ENCODE data around the gene RAPGEF6. TPM values are rescaled to one million over a fixed set of nuclear protein-coding genes. Genes with fewer than 3 reads are reported as not detected.
"Not testable (repeated sequence)": the region's sequence is repeated elsewhere in the genome, so short reads cannot be mapped to it uniquely, and the experiment has no call there.

The RAPGEF6 gene
- total RNA-seq, 1 donor from 2014 or later, result 18.9 TPM

DNA sequence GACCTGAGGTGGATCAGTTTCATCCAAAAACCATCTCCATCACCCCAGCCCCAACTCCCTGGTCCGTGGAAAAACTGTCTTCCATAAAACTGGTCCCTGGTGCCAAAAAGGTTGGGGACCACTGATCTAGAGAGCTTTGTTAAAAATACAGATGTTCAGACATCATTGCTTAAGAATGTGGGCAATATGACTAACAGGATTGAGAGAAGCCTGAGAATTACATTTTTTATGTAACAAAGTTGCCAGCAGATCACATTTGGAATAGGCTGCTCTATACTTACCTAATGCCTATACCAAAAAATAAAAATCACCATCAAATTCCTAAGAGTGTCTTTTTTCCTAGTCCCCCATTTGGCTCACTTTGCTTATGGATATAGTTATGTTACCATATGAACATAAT, 143.3 kb downstream of the RAPGEF6 start:
- Mint-ChIP-seq H3K4me3 (ENCODE audit: unreplicated experiment) (no peak overlapping the region), H3K27me3 (ENCODE audit: unreplicated experiment) (no peaks in the 10 kb centered on the region), H3K9me3 (ENCODE audit: unreplicated experiment) (peaks cover 4% of the 10 kb centered on the region), H3K27ac (ENCODE audit: unreplicated experiment) (no peak overlapping the region), H3K4me1 (ENCODE audit: unreplicated experiment) (peaks cover 42% of the 10 kb centered on the region), H3K36me3 (ENCODE audit: unreplicated experiment) (peaks cover 24% of the 10 kb centered on the region)
- DNase-seq (ENCODE audit: extremely low spot score, unreplicated experiment), result no peak
- TF ChIP-seq, protein P1, sequence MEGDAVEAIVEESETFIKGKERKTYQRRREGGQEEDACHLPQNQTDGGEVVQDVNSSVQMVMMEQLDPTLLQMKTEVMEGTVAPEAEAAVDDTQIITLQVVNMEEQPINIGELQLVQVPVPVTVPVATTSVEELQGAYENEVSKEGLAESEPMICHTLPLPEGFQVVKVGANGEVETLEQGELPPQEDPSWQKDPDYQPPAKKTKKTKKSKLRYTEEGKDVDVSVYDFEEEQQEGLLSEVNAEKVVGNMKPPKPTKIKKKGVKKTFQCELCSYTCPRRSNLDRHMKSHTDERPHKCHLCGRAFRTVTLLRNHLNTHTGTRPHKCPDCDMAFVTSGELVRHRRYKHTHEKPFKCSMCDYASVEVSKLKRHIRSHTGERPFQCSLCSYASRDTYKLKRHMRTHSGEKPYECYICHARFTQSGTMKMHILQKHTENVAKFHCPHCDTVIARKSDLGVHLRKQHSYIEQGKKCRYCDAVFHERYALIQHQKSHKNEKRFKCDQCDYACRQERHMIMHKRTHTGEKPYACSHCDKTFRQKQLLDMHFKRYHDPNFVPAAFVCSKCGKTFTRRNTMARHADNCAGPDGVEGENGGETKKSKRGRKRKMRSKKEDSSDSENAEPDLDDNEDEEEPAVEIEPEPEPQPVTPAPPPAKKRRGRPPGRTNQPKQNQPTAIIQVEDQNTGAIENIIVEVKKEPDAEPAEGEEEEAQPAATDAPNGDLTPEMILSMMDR (IDR thresholded peaks at IDR 0.05), result no peak

DNA sequence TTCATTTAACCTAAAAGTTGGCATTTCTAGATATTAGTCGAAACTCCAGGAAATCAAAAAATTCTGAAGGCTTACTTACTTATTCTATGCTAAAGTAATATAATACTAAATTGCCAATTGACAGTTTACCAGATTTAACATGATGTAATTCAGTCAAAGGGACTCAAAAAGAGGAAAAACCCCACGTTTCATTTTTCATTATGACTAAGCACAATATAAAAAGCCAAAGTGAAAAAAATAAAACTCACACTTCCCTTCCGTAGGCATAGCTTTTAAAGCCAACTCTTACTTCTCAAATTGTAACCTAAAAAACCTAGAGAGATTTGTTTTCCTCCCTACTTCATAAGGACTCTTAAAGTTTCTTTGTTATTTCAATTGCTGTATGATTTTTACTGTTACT, 146.6 kb downstream of the RAPGEF6 start:
- Mint-ChIP-seq H3K4me1 (ENCODE audit: unreplicated experiment) (peaks cover 45% of the 10 kb centered on the region), H3K4me3 (ENCODE audit: unreplicated experiment) (peak overlapping the region; percentile 34), H3K36me3 (ENCODE audit: unreplicated experiment) (peaks cover 21% of the 10 kb centered on the region), H3K9me3 (ENCODE audit: unreplicated experiment) (peaks cover 3% of the 10 kb centered on the region), H3K27me3 (ENCODE audit: unreplicated experiment) (no peaks in the 10 kb centered on the region), H3K27ac (ENCODE audit: unreplicated experiment) (peak overlapping the region; percentile 96)
- TF ChIP-seq, protein P1 (IDR thresholded peaks at IDR 0.05), result no peak
- no peak for DNase-seq (ENCODE audit: extremely low spot score, unreplicated experiment)

DNA sequence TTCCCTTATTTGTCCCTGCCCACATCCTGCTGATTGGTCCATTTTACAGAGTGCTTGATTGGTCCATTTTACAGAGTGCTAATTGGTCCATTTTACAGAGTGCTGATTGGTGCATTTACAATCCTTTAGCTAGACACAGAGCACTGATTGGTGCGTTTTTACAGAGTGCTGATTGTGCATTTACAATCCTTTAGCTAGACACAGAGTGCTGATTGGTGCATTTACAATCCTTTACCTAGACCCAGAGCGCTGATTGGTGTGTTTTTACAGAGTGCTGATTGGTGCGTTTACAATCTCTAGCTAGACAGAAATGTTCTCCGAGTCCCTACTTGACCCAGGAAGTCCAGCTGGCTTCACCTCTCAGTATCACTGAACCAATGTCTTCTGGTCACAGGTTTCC, 147.7 kb downstream of the RAPGEF6 start:
- not testable (repeated sequence) for DNase-seq (ENCODE audit: extremely low spot score, unreplicated experiment); H3K27ac Mint-ChIP-seq (ENCODE audit: unreplicated experiment); H3K27me3 Mint-ChIP-seq (ENCODE audit: unreplicated experiment); H3K4me3 Mint-ChIP-seq (ENCODE audit: unreplicated experiment); H3K9me3 Mint-ChIP-seq (ENCODE audit: unreplicated experiment)
- Mint-ChIP-seq H3K4me1 (ENCODE audit: unreplicated experiment) (peaks cover 40% of the 10 kb centered on the region), H3K36me3 (ENCODE audit: unreplicated experiment) (peaks cover 25% of the 10 kb centered on the region)

GRCh38 chr5:131482617-131483016, 152.4 kb downstream of the RAPGEF6 start:
- Mint-ChIP-seq H3K36me3 (ENCODE audit: unreplicated experiment) (peaks cover 27% of the 10 kb centered on the region), H3K27me3 (ENCODE audit: unreplicated experiment) (no peaks in the 10 kb centered on the region), H3K9me3 (ENCODE audit: unreplicated experiment) (no peaks in the 10 kb centered on the region), H3K4me3 (ENCODE audit: unreplicated experiment) (no peak overlapping the region), H3K4me1 (ENCODE audit: unreplicated experiment) (peaks cover 8% of the 10 kb centered on the region), H3K27ac (ENCODE audit: unreplicated experiment) (no peak overlapping the region)
- DNase-seq (ENCODE audit: extremely low spot score, unreplicated experiment), result no peak
- TF ChIP-seq, protein P1 (IDR thresholded peaks at IDR 0.05), result no peak

- no peak overlapping the region for H3K4me3 Mint-ChIP-seq (ENCODE audit: unreplicated experiment)
These were observed 153.5 kb downstream of the RAPGEF6 start for GRCh38 chr5:131481569-131481968.

More at GRCh38 chr5:131481569-131481968, 153.5 kb downstream of the RAPGEF6 start:
- peak overlapping the region; percentile 56 for H3K27ac Mint-ChIP-seq (ENCODE audit: unreplicated experiment)
- H3K4me1 Mint-ChIP-seq (ENCODE audit: unreplicated experiment), result peaks cover 11% of the 10 kb centered on the region
- H3K9me3 Mint-ChIP-seq (ENCODE audit: unreplicated experiment), result no peaks in the 10 kb centered on the region
- DNase-seq (ENCODE audit: extremely low spot score, unreplicated experiment), result no peak
- peaks cover 22% of the 10 kb centered on the region for H3K36me3 Mint-ChIP-seq (ENCODE audit: unreplicated experiment)
- TF ChIP-seq, protein P1 (IDR thresholded peaks at IDR 0.05), result no peak
- H3K27me3 Mint-ChIP-seq (ENCODE audit: unreplicated experiment), result no peaks in the 10 kb centered on the region

All from osteocyte (in vitro differentiated cells).